ENCODE results near the gene ARPIN.
"Not testable (repeated sequence)": the region's sequence is repeated elsewhere in the genome, so short reads cannot be mapped to it uniquely, and the experiment has no call there.

The ARPIN gene

DNA sequence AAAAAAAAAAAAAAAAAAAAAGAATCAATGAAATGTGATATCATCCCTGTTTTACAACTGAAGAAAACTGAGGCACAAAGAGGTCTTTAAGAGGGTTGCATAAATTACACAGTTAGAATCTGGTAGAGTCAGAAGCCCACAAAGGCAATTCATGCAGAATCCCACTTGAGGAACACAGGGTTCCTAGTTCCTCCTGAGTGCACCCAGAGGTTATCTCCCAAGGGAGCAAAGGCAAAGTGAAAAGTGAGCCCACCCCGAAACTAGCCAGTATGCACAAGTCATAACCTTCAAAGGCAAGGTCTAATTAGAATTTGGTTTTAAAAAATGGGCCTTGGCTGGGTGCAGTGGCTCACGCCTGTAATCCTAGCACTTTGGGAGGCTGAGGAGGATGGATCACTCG, 56.8 kb downstream of the ARPIN start:
- H3K36me3 ChIP-seq (ENCODE audit: insufficient read depth, low read length): peaks cover 26% of the 10 kb centered on the region
- H3K27ac ChIP-seq (ENCODE audit: low read depth, low read length): no peak overlapping the region
- no peak overlapping the region for H3K9ac ChIP-seq (ENCODE audit: low read length)
- no peaks in the 10 kb centered on the region for H3K4me1 ChIP-seq (ENCODE audit: insufficient read depth, low read length)
- no peaks in the 10 kb centered on the region for H3K27me3 ChIP-seq (ENCODE audit: control insufficient read depth in 1 of 2, insufficient read depth in 2 of 2, low read length in 2 of 2)
- no peak overlapping the region for H3K4me3 ChIP-seq (ENCODE audit: low read depth in 1 of 2, low read length in 2 of 2)
- H3K9me3 ChIP-seq (ENCODE audit: low read length): no peaks in the 10 kb centered on the region

DNA sequence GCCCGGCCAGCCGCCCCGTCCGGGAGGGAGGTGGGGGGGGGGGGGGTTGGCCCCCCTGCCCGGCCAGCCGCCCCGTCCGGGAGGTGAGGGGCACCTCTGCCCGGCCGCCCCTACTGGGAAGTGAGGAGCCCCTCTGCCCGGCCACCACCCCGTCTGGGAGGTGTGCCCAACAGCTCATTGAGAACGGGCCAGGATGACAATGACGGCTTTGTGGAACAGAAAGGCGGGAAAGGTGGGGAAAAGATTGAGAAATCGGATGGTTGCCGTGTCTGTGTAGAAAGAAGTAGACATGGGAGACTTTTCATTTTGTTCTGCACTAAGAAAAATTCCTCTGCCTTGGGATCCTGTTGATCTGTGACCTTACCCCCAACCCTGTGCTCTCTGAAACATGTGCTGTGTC, 57.9 kb downstream of the ARPIN start:
- H3K36me3 ChIP-seq (ENCODE audit: insufficient read depth, low read length): peaks cover 30% of the 10 kb centered on the region
- not testable (repeated sequence) for H3K9ac ChIP-seq (ENCODE audit: low read length); H3K4me3 ChIP-seq (ENCODE audit: low read depth in 1 of 2, low read length in 2 of 2); H3K27me3 ChIP-seq (ENCODE audit: control insufficient read depth in 1 of 2, insufficient read depth in 2 of 2, low read length in 2 of 2); H3K9me3 ChIP-seq (ENCODE audit: low read length); H3K4me1 ChIP-seq (ENCODE audit: insufficient read depth, low read length); H3K27ac ChIP-seq (ENCODE audit: low read depth, low read length)

DNA sequence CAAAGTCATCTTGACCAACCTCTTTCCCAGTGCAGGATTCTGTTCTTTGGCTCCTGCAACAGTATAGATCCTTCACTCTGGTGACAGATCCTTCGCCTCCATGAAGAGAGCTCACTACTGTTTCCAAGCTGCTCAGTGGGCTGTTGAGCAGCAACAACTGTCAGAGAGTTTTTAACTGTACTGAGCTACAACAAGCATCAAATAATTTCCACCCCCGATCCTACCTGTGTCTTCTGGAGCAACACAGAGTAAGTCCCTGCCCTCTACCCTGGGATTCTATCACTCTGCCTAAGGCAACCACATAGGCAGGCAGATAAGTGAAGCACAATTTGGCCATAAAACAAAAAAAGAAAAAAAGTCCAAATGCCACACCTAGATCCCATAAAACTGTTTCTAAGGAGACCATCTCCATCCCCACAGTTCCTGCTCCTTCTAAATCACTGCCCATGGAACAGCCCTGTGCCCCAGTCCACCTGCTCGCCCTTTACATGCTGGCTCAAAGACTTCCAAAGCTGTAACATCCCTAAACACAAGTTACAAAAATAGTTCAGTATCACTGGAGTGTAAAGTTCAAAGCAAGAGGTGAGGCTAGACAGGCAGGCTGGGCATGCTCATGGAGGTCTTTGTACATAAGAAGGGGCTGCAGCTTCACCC, 60.3 kb downstream of the ARPIN start:
- no peak overlapping the region for H3K9ac ChIP-seq (ENCODE audit: low read length)
- peaks cover 25% of the 10 kb centered on the region for H3K36me3 ChIP-seq (ENCODE audit: insufficient read depth, low read length)
- no peaks in the 10 kb centered on the region for H3K9me3 ChIP-seq (ENCODE audit: low read length)
- no peak overlapping the region for H3K4me3 ChIP-seq (ENCODE audit: low read depth in 1 of 2, low read length in 2 of 2)
- H3K27ac ChIP-seq (ENCODE audit: low read depth, low read length): no peak overlapping the region
- no peaks in the 10 kb centered on the region for H3K27me3 ChIP-seq (ENCODE audit: control insufficient read depth in 1 of 2, insufficient read depth in 2 of 2, low read length in 2 of 2)
- H3K4me1 ChIP-seq (ENCODE audit: insufficient read depth, low read length): no peaks in the 10 kb centered on the region

DNA sequence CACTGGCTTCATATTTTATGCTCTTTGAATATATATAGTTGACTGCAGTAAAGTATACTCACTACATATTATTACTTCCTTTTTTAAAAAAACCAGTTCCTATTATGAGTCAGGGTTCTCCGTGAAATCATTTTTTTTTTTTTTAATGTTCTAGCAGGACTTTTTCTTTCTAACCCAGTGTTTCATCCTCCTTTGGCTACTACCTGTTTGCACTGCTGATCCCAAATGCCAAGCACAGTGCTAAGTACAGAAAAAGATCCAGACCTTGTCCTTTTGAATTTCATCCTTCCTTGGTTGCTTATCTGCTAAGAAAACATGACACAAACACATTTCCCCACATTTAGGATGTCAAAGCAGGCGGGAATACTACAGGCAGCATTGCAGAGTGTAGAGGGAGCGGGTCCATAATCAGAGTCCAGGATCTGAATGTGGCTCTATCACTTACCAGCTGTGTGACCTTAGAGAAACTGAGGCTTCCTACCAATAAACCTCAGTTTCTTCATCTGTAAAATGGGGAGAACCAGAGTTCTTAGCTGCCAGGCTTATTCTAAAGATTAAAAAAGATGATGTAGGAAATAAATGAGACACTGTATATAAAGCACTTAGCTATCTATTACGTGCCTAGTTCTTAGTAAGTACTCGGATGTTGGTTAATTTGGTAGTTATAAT, 60.9 kb downstream of the ARPIN start:
- Histone ChIP-seq H3K27me3 (ENCODE audit: control insufficient read depth in 1 of 2, insufficient read depth in 2 of 2, low read length in 2 of 2) (no peaks in the 10 kb centered on the region), H3K9me3 (ENCODE audit: low read length) (no peaks in the 10 kb centered on the region), H3K9ac (ENCODE audit: low read length) (no peak overlapping the region), H3K36me3 (ENCODE audit: insufficient read depth, low read length) (peaks cover 25% of the 10 kb centered on the region), H3K4me1 (ENCODE audit: insufficient read depth, low read length) (no peaks in the 10 kb centered on the region), H3K4me3 (ENCODE audit: low read depth in 1 of 2, low read length in 2 of 2) (no peak overlapping the region), H3K27ac (ENCODE audit: low read depth, low read length) (no peak overlapping the region)

DNA sequence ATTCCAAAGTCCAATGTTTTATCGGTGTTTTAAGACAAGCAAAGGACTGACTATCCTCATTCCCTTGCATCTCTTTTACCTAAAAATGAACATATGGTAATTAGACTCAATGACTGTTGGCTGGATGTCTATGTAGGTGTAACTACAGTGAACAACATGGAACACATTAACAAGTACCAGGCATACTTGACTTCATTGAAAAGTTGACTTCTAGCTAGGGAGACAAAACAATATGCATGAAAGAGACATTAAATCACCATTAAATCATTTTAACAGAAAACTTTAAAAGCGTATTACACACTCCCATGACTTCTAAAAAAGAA, 63.8 kb downstream of the ARPIN start:
- Histone ChIP-seq H3K9me3 (ENCODE audit: low read length) (no peaks in the 10 kb centered on the region), H3K27me3 (ENCODE audit: control insufficient read depth in 1 of 2, insufficient read depth in 2 of 2, low read length in 2 of 2) (no peaks in the 10 kb centered on the region), H3K4me1 (ENCODE audit: insufficient read depth, low read length) (no peaks in the 10 kb centered on the region), H3K4me3 (ENCODE audit: low read depth in 1 of 2, low read length in 2 of 2) (no peak overlapping the region), H3K9ac (ENCODE audit: low read length) (no peak overlapping the region), H3K27ac (ENCODE audit: low read depth, low read length) (no peak overlapping the region), H3K36me3 (ENCODE audit: insufficient read depth, low read length) (peaks cover 21% of the 10 kb centered on the region)

DNA sequence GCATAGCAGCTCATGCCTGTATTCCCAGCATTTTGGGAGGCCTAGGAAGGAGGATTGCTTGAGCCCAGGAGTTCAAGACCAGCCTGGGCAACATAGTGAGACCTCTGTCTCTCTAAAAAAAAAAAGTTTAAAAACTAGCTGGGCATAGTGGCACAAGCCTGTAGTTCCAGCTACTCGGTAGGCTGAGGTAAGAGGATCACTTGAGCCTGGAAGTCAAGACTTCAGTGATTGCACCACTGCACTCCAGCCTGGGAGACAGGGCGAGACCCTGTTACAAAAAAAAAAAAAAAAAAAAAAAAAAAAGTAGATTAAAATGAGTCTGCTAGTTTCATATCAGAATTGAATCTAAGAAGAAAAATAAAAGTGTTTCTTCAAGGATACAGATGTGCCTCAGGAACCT, 65.7 kb downstream of the ARPIN start:
- Histone ChIP-seq H3K27ac (ENCODE audit: low read depth, low read length) (no peak overlapping the region), H3K9me3 (ENCODE audit: low read length) (no peaks in the 10 kb centered on the region), H3K9ac (ENCODE audit: low read length) (no peak overlapping the region), H3K36me3 (ENCODE audit: insufficient read depth, low read length) (peaks cover 17% of the 10 kb centered on the region), H3K4me3 (ENCODE audit: low read depth in 1 of 2, low read length in 2 of 2) (no peak overlapping the region), H3K27me3 (ENCODE audit: control insufficient read depth in 1 of 2, insufficient read depth in 2 of 2, low read length in 2 of 2) (no peaks in the 10 kb centered on the region), H3K4me1 (ENCODE audit: insufficient read depth, low read length) (no peaks in the 10 kb centered on the region)

DNA sequence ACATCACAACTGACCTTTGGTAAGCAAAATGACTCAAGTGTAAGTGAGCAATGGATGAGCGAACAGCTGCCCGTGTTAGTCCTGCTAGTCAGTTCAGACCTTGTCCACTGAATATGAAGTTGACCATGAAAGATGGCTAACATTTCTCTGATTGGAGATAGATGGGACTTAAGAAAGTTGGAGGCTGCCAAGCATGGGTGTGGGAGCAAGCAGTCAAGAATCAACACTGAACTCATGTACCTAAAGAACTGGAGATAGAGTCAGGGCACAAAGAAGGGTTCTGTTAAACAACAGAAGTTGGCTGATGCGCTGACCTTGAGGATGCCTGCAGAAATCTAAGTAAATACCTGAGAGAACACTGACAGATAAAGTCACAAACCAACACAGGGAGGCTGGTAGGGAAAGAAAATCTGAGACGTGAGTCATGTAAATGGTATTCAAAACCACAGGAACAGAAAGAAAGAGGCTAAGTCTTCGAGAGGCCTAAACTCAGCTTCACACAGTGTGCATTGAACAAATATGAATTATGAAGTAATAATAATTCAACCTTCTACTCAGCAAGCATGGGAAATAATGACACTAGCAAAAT, 67.4 kb downstream of the ARPIN start:
- H3K27me3 ChIP-seq (ENCODE audit: control insufficient read depth in 1 of 2, insufficient read depth in 2 of 2, low read length in 2 of 2): no peaks in the 10 kb centered on the region
- H3K4me3 ChIP-seq (ENCODE audit: low read depth in 1 of 2, low read length in 2 of 2): no peak overlapping the region
- H3K4me1 ChIP-seq (ENCODE audit: insufficient read depth, low read length): no peaks in the 10 kb centered on the region
- peaks cover 10% of the 10 kb centered on the region for H3K36me3 ChIP-seq (ENCODE audit: insufficient read depth, low read length)
- H3K9ac ChIP-seq (ENCODE audit: low read length): no peak overlapping the region
- H3K9me3 ChIP-seq (ENCODE audit: low read length): no peaks in the 10 kb centered on the region
- no peak overlapping the region for H3K27ac ChIP-seq (ENCODE audit: low read depth, low read length)
